NCI-H2196 (cell line): Measurements from ENCODE around the gene THSD7B.

ENCODE experiments used
- DNase-seq: peaks from one replicate; lab custom pipeline; 2025; ENCODE audit not compliant: unreplicated experiment; lab: John Stamatoyannopoulos, UW

THSD7B gene

GRCh38 chr2:137185378-137186078, 420.2 kb downstream of the THSD7B start:
- no peak for DNase-seq

- no peak for DNase-seq
Measured at GRCh38 chr2:137187216-137187615, 421.9 kb downstream of the THSD7B start.

GRCh38 chr2:137190411-137191195, 425.3 kb downstream of the THSD7B start:
- no peak for DNase-seq

- DNase-seq: no peak
Measured at GRCh38 chr2:137192366-137193310, 427.3 kb downstream of the THSD7B start.

GRCh38 chr2:137193401-137193800, 428.1 kb downstream of the THSD7B start:
- no peak for DNase-seq

- DNase-seq: no peak
Measured at GRCh38 chr2:137194111-137194510, 428.8 kb downstream of the THSD7B start.

- DNase-seq: no peak
Measured at GRCh38 chr2:137199751-137200150, 434.4 kb downstream of the THSD7B start.

- DNase-seq: no peak
Measured at GRCh38 chr2:137202318-137202717, 437.0 kb downstream of the THSD7B start.

- DNase-seq: no peak
Measured at GRCh38 chr2:137205324-137205723, 440.0 kb downstream of the THSD7B start.

GRCh38 chr2:137206069-137206468, 440.7 kb downstream of the THSD7B start:
- no peak for DNase-seq

- no peak for DNase-seq
Measured at GRCh38 chr2:137207030-137207429, 441.7 kb downstream of the THSD7B start.

- DNase-seq: no peak
Measured at GRCh38 chr2:137208431-137208891, 443.1 kb downstream of the THSD7B start.

- DNase-seq: no peak
Measured at GRCh38 chr2:137210039-137210438, 444.7 kb downstream of the THSD7B start.

- no peak for DNase-seq
Measured at GRCh38 chr2:137211761-137212160, 446.4 kb downstream of the THSD7B start.

- no peak for DNase-seq
Measured at GRCh38 chr2:137220438-137220993, 455.2 kb downstream of the THSD7B start.

- no peak for DNase-seq
Measured at GRCh38 chr2:137221797-137222492, 456.6 kb downstream of the THSD7B start.

GRCh38 chr2:137223722-137224121, 458.4 kb downstream of the THSD7B start:
- no peak for DNase-seq

- no peak for DNase-seq
Measured at GRCh38 chr2:137228566-137228965, 463.2 kb downstream of the THSD7B start.

- no peak for DNase-seq
Measured at GRCh38 chr2:137229834-137230233, 464.5 kb downstream of the THSD7B start.

GRCh38 chr2:137231628-137232027, 466.3 kb downstream of the THSD7B start:
- no peak for DNase-seq
